Measurements from ENCODE around the gene DSCAM. TPM values are rescaled to one million over a fixed set of nuclear protein-coding genes. Genes with fewer than 3 reads are reported as not detected.

The DSCAM gene
- total and polyA plus RNA-seq, 8 donors: 0.37 TPM; not detected in 7

GRCh38 chr21:40016667-40017066 lies 830.3 kb downstream of the DSCAM start:
- TF ChIP-seq, protein P1, sequence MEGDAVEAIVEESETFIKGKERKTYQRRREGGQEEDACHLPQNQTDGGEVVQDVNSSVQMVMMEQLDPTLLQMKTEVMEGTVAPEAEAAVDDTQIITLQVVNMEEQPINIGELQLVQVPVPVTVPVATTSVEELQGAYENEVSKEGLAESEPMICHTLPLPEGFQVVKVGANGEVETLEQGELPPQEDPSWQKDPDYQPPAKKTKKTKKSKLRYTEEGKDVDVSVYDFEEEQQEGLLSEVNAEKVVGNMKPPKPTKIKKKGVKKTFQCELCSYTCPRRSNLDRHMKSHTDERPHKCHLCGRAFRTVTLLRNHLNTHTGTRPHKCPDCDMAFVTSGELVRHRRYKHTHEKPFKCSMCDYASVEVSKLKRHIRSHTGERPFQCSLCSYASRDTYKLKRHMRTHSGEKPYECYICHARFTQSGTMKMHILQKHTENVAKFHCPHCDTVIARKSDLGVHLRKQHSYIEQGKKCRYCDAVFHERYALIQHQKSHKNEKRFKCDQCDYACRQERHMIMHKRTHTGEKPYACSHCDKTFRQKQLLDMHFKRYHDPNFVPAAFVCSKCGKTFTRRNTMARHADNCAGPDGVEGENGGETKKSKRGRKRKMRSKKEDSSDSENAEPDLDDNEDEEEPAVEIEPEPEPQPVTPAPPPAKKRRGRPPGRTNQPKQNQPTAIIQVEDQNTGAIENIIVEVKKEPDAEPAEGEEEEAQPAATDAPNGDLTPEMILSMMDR (IDR thresholded peaks at IDR 0.05): no peak
- no peak for TF ChIP-seq EP300 (IDR thresholded peaks at IDR 0.05)
- no peak for TF ChIP-seq POLR2A (IDR thresholded peaks at IDR 0.05)
- TF ChIP-seq POLR2AphosphoS5 (IDR thresholded peaks at IDR 0.05): no peak
- no peak for DNase-seq
- Histone ChIP-seq H3K9me3 (peaks cover 0 to 5% (median 0%) of the 10 kb centered on the region in 4 donors), H3K4me3 (no peak overlapping the region), H3K27ac (no peak overlapping the region), H3K36me3 (no peaks in the 10 kb centered on the region), H3K27me3 (no peaks in the 10 kb centered on the region), H3K4me1 (no peaks in the 10 kb centered on the region)
- WGBS, 5 donors: 78 to 88% (median 84%) methylated on average over 8 of the region's 8 CpGs
- intact Hi-C loops (cut with DNase I; ENCODE audit: low total_unique reads): no loop called here

GRCh38 chr21:40016234-40016633 lies 830.7 kb downstream of the DSCAM start:
- H3K27me3 ChIP-seq: no peaks in the 10 kb centered on the region
- no peak overlapping the region for H3K4me3 ChIP-seq
- no peaks in the 10 kb centered on the region for H3K4me1 ChIP-seq
- no peak for DNase-seq
- H3K36me3 ChIP-seq: no peaks in the 10 kb centered on the region
- no peak for TF ChIP-seq POLR2A (IDR thresholded peaks at IDR 0.05)
- TF ChIP-seq EP300 (IDR thresholded peaks at IDR 0.05): no peak
- TF ChIP-seq, protein P1 (IDR thresholded peaks at IDR 0.05): no peak
- no peak for TF ChIP-seq POLR2AphosphoS5 (IDR thresholded peaks at IDR 0.05)
- WGBS, 5 donors: 50 to 60% (median 55%) methylated on average over 3 of the region's 3 CpGs
- H3K9me3 ChIP-seq: peaks cover 0 to 5% (median 0%) of the 10 kb centered on the region in 4 donors
- no peak overlapping the region for H3K27ac ChIP-seq
- intact Hi-C loops (cut with DNase I; ENCODE audit: low total_unique reads): no loop called here

GRCh38 chr21:40015818-40016217 lies 831.1 kb downstream of the DSCAM start:
- Histone ChIP-seq H3K9me3 (peaks cover 0 to 5% (median 0%) of the 10 kb centered on the region in 4 donors), H3K4me3 (no peak overlapping the region), H3K27ac (no peak overlapping the region), H3K27me3 (no peaks in the 10 kb centered on the region), H3K4me1 (no peaks in the 10 kb centered on the region), H3K36me3 (no peaks in the 10 kb centered on the region)
- DNase-seq: no peak
- intact Hi-C loops (cut with DNase I; ENCODE audit: low total_unique reads): no loop called here
- TF ChIP-seq POLR2A (IDR thresholded peaks at IDR 0.05): no peak
- no peak for TF ChIP-seq POLR2AphosphoS5 (IDR thresholded peaks at IDR 0.05)
- TF ChIP-seq, protein P1 (IDR thresholded peaks at IDR 0.05): no peak
- TF ChIP-seq EP300 (IDR thresholded peaks at IDR 0.05): no peak
- 58 to 76% (median 69%) methylated on average over 3 of the region's 3 CpGs for WGBS, 5 donors

- Histone ChIP-seq H3K27me3 (no peaks in the 10 kb centered on the region), H3K27ac (no peak overlapping the region), H3K4me1 (no peaks in the 10 kb centered on the region), H3K4me3 (no peak overlapping the region), H3K36me3 (no peaks in the 10 kb centered on the region), H3K9me3 (peaks cover 0 to 5% (median 0%) of the 10 kb centered on the region in 4 donors)
- 84 to 91% (median 86%) methylated on average over 9 of the region's 9 CpGs for WGBS, 5 donors
- intact Hi-C loops (cut with DNase I; ENCODE audit: low total_unique reads): no loop called here
- DNase-seq: no peak
- TF ChIP-seq EP300 (IDR thresholded peaks at IDR 0.05) (no peak), POLR2AphosphoS5 (IDR thresholded peaks at IDR 0.05) (no peak)
- TF ChIP-seq, protein P1 (IDR thresholded peaks at IDR 0.05): no peak
Measured at GRCh38 chr21:40014394-40014793, 832.6 kb downstream of the DSCAM start.
